Osteocyte (in vitro differentiated cells): Measurements from ENCODE around the gene KLHL12. TPM values are rescaled to one million over a fixed set of nuclear protein-coding genes. Genes with fewer than 3 reads are reported as not detected.
"Not testable (repeated sequence)": the region's sequence is repeated elsewhere in the genome, so short reads cannot be mapped to it uniquely, and the experiment has no call there.

Experiments used
- DNase-seq: peaks from one replicate; pipeline ENCODE4 v3.0.0; 2021; ENCODE audit warnings: mixed read lengths; ENCODE audit not compliant: unreplicated experiment; ENCODE audit errors: extremely low spot score
- H3K27ac Mint-ChIP-seq: one replicate; pipeline ENCODE4 v1.8.0; 2021; ENCODE audit warnings: mild to moderate bottlenecking, mixed read lengths; ENCODE audit not compliant: unreplicated experiment
- H3K27me3 Mint-ChIP-seq: one replicate; pipeline ENCODE4 v1.8.0; 2021; ENCODE audit warnings: mixed read lengths; ENCODE audit not compliant: unreplicated experiment
- H3K36me3 Mint-ChIP-seq: one replicate; pipeline ENCODE4 v1.8.0; 2021; ENCODE audit warnings: mixed read lengths; ENCODE audit not compliant: unreplicated experiment
- H3K4me1 Mint-ChIP-seq: one replicate; pipeline ENCODE4 v1.8.0; 2021; ENCODE audit warnings: mixed read lengths; ENCODE audit not compliant: unreplicated experiment
- H3K4me3 Mint-ChIP-seq: one replicate; pipeline ENCODE4 v1.8.0; 2021; ENCODE audit warnings: mild to moderate bottlenecking, moderate library complexity, mixed read lengths; ENCODE audit not compliant: unreplicated experiment
- H3K9me3 Mint-ChIP-seq: one replicate; pipeline ENCODE4 v1.8.0; 2021; ENCODE audit warnings: mixed read lengths; ENCODE audit not compliant: unreplicated experiment
- CTCF ChIP-seq: fragments of 200-600 bp; sonication (generic); IDR thresholded peaks from 2 replicates; pipeline ENCODE4 v1.5.0; 2021; ENCODE audit warnings: antibody characterized with exemption, mild to moderate bottlenecking, moderate library complexity
- total RNA-seq: library from RNA; stranded (reverse); gene quantifications from 2 replicates; pipeline ENCODE4 v1.2.1, GENCODE V29; 2021

The KLHL12 gene
- total RNA-seq, 1 donor from 2014 or later: 24.2 TPM

DNA sequence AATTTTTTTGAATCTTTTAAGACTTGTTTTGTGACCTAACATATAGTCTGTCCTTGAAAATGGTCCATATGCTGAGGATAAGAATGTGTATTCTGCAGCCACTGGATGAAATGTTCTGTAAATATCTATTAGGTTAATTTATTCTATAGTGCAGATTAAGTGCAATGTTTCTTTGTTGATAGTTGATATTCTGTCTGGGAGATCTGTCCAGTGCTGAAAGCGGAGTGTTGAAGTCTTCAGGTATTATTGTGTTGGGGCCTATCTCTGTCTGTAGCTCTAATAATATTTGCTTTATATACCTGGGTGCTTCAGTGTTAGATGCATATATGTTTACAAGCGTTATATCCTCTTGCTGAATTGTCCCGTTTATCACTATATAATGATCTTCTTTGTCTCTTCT is 7.7 kb upstream of the KLHL12 start:
- no peaks in the 10 kb centered on the region for H3K4me1 Mint-ChIP-seq
- no peak overlapping the region for H3K27ac Mint-ChIP-seq
- peaks cover 10% of the 10 kb centered on the region for H3K9me3 Mint-ChIP-seq
- peaks cover 4% of the 10 kb centered on the region for H3K36me3 Mint-ChIP-seq
- TF ChIP-seq CTCF: no peak
- DNase-seq: no peak
- no peak overlapping the region for H3K4me3 Mint-ChIP-seq
- peaks cover 28% of the 10 kb centered on the region for H3K27me3 Mint-ChIP-seq

- Mint-ChIP-seq H3K4me3 (no peak overlapping the region), H3K9me3 (peaks cover 10% of the 10 kb centered on the region), H3K36me3 (no peaks in the 10 kb centered on the region), H3K4me1 (no peaks in the 10 kb centered on the region), H3K27me3 (peaks cover 28% of the 10 kb centered on the region), H3K27ac (no peak overlapping the region)
- no peak for DNase-seq
- no peak for TF ChIP-seq CTCF
Observed at GRCh38 chr1:202932476-202932875, 5.4 kb upstream of the KLHL12 start.

DNA sequence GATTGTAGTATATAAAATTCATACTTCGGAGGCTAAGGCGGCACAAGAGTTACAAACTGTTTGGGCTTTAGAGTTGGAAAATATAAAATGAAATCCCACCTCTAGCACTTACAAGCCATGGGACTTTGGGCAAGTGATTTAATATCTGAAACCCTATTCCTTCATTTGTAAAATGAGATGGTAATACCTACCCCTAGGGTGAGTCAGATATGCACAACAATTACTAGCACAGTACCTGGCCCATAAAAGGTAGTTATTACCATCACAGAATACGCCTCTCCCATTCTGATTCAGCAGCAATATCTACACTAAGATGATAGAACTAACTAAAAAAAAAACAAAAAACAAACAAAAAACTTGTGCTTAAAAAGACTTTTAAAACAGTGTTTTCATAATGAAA is 3.5 kb downstream of the KLHL12 start:
- Mint-ChIP-seq H3K4me1 (peaks cover 19% of the 10 kb centered on the region), H3K27me3 (no peaks in the 10 kb centered on the region), H3K27ac (peak overlapping the region; percentile 61), H3K9me3 (no peaks in the 10 kb centered on the region), H3K36me3 (peaks cover 25% of the 10 kb centered on the region), H3K4me3 (no peak overlapping the region)
- TF ChIP-seq CTCF: no peak
- DNase-seq: no peak

GRCh38 chr1:202919615-202920014 is 7.4 kb downstream of the KLHL12 start:
- no peaks in the 10 kb centered on the region for H3K9me3 Mint-ChIP-seq
- H3K27me3 Mint-ChIP-seq: no peaks in the 10 kb centered on the region
- no peak for DNase-seq
- no peak overlapping the region for H3K27ac Mint-ChIP-seq
- no peak overlapping the region for H3K4me3 Mint-ChIP-seq
- H3K36me3 Mint-ChIP-seq: peaks cover 29% of the 10 kb centered on the region
- no peak for TF ChIP-seq CTCF
- peaks cover 5% of the 10 kb centered on the region for H3K4me1 Mint-ChIP-seq

GRCh38 chr1:202915146-202915545 is 11.9 kb downstream of the KLHL12 start:
- H3K27ac Mint-ChIP-seq: no peak overlapping the region
- H3K27me3 Mint-ChIP-seq: no peaks in the 10 kb centered on the region
- H3K4me1 Mint-ChIP-seq: no peaks in the 10 kb centered on the region
- no peak for DNase-seq
- no peak overlapping the region for H3K4me3 Mint-ChIP-seq
- peaks cover 42% of the 10 kb centered on the region for H3K36me3 Mint-ChIP-seq
- no peaks in the 10 kb centered on the region for H3K9me3 Mint-ChIP-seq
- no peak for TF ChIP-seq CTCF

DNA sequence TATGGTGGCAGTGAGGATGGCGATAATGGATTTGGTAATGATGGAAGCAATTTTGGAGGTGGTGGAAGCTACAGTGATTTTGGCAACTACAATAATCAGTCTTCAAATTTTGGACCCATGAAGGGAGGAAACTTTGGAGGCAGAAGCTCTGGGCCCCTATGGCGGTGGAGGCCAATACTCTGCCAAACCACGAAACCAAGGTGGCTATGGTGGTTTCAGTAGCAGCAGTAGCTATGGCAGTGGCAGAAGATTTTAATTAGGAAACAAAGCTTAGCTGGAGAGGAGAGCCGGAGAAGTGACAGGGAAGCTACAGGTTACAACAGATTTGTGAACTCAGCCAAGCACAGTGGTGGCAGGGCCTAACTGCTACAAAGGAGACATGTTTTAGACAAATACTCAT is 14.6 kb downstream of the KLHL12 start:
- H3K27me3 Mint-ChIP-seq, H3K9me3 Mint-ChIP-seq, DNase-seq, H3K4me1 Mint-ChIP-seq, H3K27ac Mint-ChIP-seq, H3K4me3 Mint-ChIP-seq: not testable (repeated sequence)
- H3K36me3 Mint-ChIP-seq: peaks cover 48% of the 10 kb centered on the region
